ENCODE data around the gene DNAJC18. TPM values are rescaled to one million over a fixed set of nuclear protein-coding genes. Genes with fewer than 3 reads are reported as not detected.

DNAJC18 gene
- total RNA-seq, 2 experiments from 2014 or later = 7.5 to 8.7 TPM

DNA sequence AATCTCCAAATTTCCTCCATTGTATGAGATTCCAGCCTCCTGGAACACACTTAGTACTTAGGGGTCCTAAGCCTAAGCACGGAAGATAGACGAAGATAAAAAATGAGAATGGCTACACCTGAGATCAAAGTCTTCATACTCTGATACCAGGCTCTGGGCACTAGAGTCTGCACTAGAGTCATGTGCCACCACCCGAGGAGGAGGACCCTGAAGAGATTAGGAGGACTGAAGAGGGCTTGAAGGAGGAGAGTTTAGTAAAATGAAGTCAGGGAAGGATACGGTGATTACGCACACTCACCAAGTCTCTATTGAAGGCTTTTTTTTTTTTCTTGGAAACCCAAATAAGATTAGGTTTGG is 34.9 kb downstream of the DNAJC18 start:
- Mint-ChIP-seq H3K4me3 (peak overlapping the region; percentile 92), H3K4me1 (ENCODE audit: low read depth) (peaks cover 35% of the 10 kb centered on the region), H3K36me3 (ENCODE audit: low read depth) (peaks cover 5% of the 10 kb centered on the region), H3K9me3 (no peaks in the 10 kb centered on the region), H3K27me3 (no peaks in the 10 kb centered on the region), H3K27ac (peak overlapping the region; percentile 94)
- no peak for TF ChIP-seq CTCF (IDR thresholded peaks at IDR 0.05)
- Histone ChIP-seq H3K4me3 (ENCODE audit: low read length) (peak overlapping the region; percentile 71), H3K27ac (ENCODE audit: low read depth in 1 of 2, low read length in 2 of 2) (peak overlapping the region; percentile 74 to 97), H3K36me3 (ENCODE audit: insufficient read depth, low read length) (peaks cover 4% of the 10 kb centered on the region), H3K9me3 (ENCODE audit: control insufficient read depth in 1 of 2, insufficient read depth in 1 of 2, low read length in 2 of 2) (no peaks in the 10 kb centered on the region), H3K27me3 (ENCODE audit: control insufficient read depth in 1 of 2, insufficient read depth in 2 of 2, low read length in 2 of 2) (no peaks in the 10 kb centered on the region), H3K4me1 (ENCODE audit: insufficient read depth, low read length) (peaks cover 21% of the 10 kb centered on the region)
- no peak for ATAC-seq (ENCODE audit: poor library complexity)
- ChIA-PET POLR2A (interaction anchor here (0.8 to 3.0 kb wide), 16 partner anchors 10 to 206 kb away, joined by 3 to 29 read pairs (median 5); partner anchors contain the start of genes DNAJC18, MATR3, MZB1 and PAIP2), CTCF (interaction anchor here (0.7 to 2.7 kb wide), 5 partner anchors 10 to 63 kb away, joined by 3 to 14 read pairs (median 8); partner anchors contain the start of gene PAIP2)
- intact Hi-C loops (cut with DNase I, micrococcal nuclease) = loop anchor here in 1 of 2 experiments (2.0 to 10.0 kb wide), 8 partner anchors 34 to 1070 kb away; partner anchors contain the start of genes CDC25C, CYSTM1, DNAJC18 and EGR1
- DNase-seq = peak in 1 of 14 experiments; percentile 46

DNA sequence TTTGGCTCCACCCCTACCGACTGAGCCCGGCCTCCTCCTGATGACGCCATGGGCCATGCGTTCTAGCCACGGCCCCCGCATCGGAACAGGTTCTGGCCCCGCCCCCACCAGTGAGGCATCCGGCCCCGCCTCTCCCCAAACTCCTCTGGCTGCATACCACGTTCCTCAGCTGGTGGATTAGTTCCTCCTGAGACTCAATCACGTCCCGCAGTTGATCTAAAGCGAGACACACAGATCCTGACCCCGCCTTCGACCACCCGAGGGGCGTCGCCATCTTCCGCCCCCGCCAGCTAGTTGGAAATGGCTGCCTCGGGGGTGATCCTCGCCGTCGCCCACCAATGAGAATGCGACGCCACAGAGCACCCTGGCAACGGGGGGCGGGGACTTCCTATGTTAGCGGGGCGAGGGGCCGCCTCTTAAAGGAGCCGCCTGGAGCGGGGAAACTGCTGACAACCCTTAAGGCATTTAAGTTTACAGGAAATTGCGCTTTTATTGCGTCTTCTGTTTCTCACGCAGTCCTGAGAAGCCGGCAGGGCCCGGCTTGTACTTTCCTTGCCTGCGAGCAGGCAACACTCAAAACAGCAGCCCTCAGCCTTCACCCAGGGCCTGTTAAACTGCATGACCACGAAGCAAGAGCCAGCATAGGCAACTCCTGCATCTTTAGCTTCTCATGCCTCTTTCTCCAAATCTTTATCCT is 35.4 kb downstream of the DNAJC18 start, which contains the start of gene SPATA24:
TSS of gene SPATA24 (minus strand) at position 303 of the 697 bp plus-strand sequence. CDS start at position 274, 29 bp downstream.
- peak within 1 kb of the TSS; percentile 74 to 97 for H3K27ac ChIP-seq (ENCODE audit: low read depth in 1 of 2, low read length in 2 of 2)
- CTCF ChIA-PET = interaction anchor here (0.7 to 2.7 kb wide), 6 partner anchors 10 to 62 kb away, joined by 3 to 14 read pairs (median 6); partner anchors contain the start of gene PAIP2
- H3K4me3 ChIP-seq (ENCODE audit: low read length) = peak within 1 kb of the TSS; percentile 71
- peaks cover 21% of the 10 kb centered on the region for H3K4me1 ChIP-seq (ENCODE audit: insufficient read depth, low read length)
- DNase-seq = peak; percentile 95 to 99 (median 98)
- no peaks in the 10 kb centered on the region for H3K27me3 ChIP-seq (ENCODE audit: control insufficient read depth in 1 of 2, insufficient read depth in 2 of 2, low read length in 2 of 2)
- Mint-ChIP-seq H3K27me3 (no peaks in the 10 kb centered on the region), H3K27ac (peak within 1 kb of the TSS; percentile 94), H3K4me3 (peak within 1 kb of the TSS; percentile 92), H3K36me3 (ENCODE audit: low read depth) (peaks cover 5% of the 10 kb centered on the region), H3K9me3 (no peaks in the 10 kb centered on the region), H3K4me1 (ENCODE audit: low read depth) (peaks cover 35% of the 10 kb centered on the region)
- intact Hi-C loops (cut with DNase I, micrococcal nuclease) = loop anchor here in 1 of 2 experiments (2.0 to 10.0 kb wide), 9 partner anchors 35 to 1069 kb away; partner anchors contain the start of genes CDC25C, CYSTM1, DNAJC18 and EGR1
- peaks cover 4% of the 10 kb centered on the region for H3K36me3 ChIP-seq (ENCODE audit: insufficient read depth, low read length)
- TF ChIP-seq CTCF (IDR thresholded peaks at IDR 0.05) = no peak
- POLR2A ChIA-PET = interaction anchor here (0.6 to 3.0 kb wide), 21 partner anchors 10 to 861 kb away, joined by 3 to 29 read pairs (median 5); partner anchors contain the start of genes DNAJC18, ETF1, MATR3 and MZB1
- ATAC-seq (ENCODE audit: poor library complexity) = peak; percentile 85
- no peaks in the 10 kb centered on the region for H3K9me3 ChIP-seq (ENCODE audit: control insufficient read depth in 1 of 2, insufficient read depth in 1 of 2, low read length in 2 of 2)

GRCh38 chr5:139403418-139403786 is 35.9 kb downstream of the DNAJC18 start:
- Histone ChIP-seq H3K9me3 (ENCODE audit: control insufficient read depth in 1 of 2, insufficient read depth in 1 of 2, low read length in 2 of 2) (no peaks in the 10 kb centered on the region), H3K27me3 (ENCODE audit: control insufficient read depth in 1 of 2, insufficient read depth in 2 of 2, low read length in 2 of 2) (no peaks in the 10 kb centered on the region), H3K27ac (ENCODE audit: low read depth in 1 of 2, low read length in 2 of 2) (peak overlapping the region; percentile 74 to 97), H3K36me3 (ENCODE audit: insufficient read depth, low read length) (peaks cover 4% of the 10 kb centered on the region), H3K4me1 (ENCODE audit: insufficient read depth, low read length) (peaks cover 21% of the 10 kb centered on the region), H3K4me3 (ENCODE audit: low read length) (peak overlapping the region; percentile 71)
- H3K4me1 Mint-ChIP-seq (ENCODE audit: low read depth) = peaks cover 35% of the 10 kb centered on the region
- ATAC-seq (ENCODE audit: poor library complexity) (no peak), DNase-seq (no peak)
- ChIA-PET CTCF (interaction anchor here (0.7 to 2.7 kb wide), 6 partner anchors 9 to 62 kb away, joined by 3 to 14 read pairs (median 6); partner anchors contain the start of genes PAIP2 and PROB1), POLR2A (interaction anchor here (0.6 to 3.0 kb wide), 19 partner anchors 10 to 861 kb away, joined by 3 to 29 read pairs (median 5); partner anchors contain the start of genes DNAJC18, ETF1, MATR3 and MZB1)
- intact Hi-C loops (cut with DNase I, micrococcal nuclease) = loop anchor here in 1 of 2 experiments (2.0 to 10.0 kb wide), 8 partner anchors 61 to 1069 kb away; partner anchors contain the start of genes CDC25C, CYSTM1, EGR1 and FAM53C
- H3K36me3 Mint-ChIP-seq (ENCODE audit: low read depth) = peaks cover 5% of the 10 kb centered on the region
- H3K4me3 Mint-ChIP-seq = peak overlapping the region; percentile 92
- H3K27ac Mint-ChIP-seq = peak overlapping the region; percentile 94
- no peak for TF ChIP-seq CTCF (IDR thresholded peaks at IDR 0.05)
- no peaks in the 10 kb centered on the region for H3K27me3 Mint-ChIP-seq
- H3K9me3 Mint-ChIP-seq = no peaks in the 10 kb centered on the region

All from CD4-positive, alpha-beta T cell (primary cell).